Type B pancreatic cell (in vitro differentiated cells): Measurements from ENCODE around the gene GNB1. TPM values are rescaled to one million over a fixed set of nuclear protein-coding genes. Genes with fewer than 3 reads are reported as not detected.
"Not testable (repeated sequence)": the region's sequence is repeated elsewhere in the genome, so short reads cannot be mapped to it uniquely, and the experiment has no call there.

Experiments used
- DNase-seq: peaks from one replicate; pipeline ENCODE4 v3.0.0; 2021; ENCODE audit warnings: mixed read lengths; ENCODE audit not compliant: unreplicated experiment; ENCODE audit errors: extremely low spot score
- H3K27ac Mint-ChIP-seq: 2 replicates; pipeline ENCODE4 v1.8.0; 2021; ENCODE audit warnings: mild to moderate bottlenecking, mixed read lengths
- H3K27me3 Mint-ChIP-seq: 2 replicates; pipeline ENCODE4 v1.8.0; 2021; ENCODE audit warnings: mixed read lengths
- H3K36me3 Mint-ChIP-seq: 2 replicates; pipeline ENCODE4 v1.8.0; 2021; ENCODE audit warnings: mixed read lengths
- H3K4me1 Mint-ChIP-seq: one replicate; pipeline ENCODE4 v1.8.0; 2021; ENCODE audit warnings: mixed read lengths; ENCODE audit not compliant: unreplicated experiment
- H3K4me3 Mint-ChIP-seq: 2 replicates; pipeline ENCODE4 v1.8.0; 2021; ENCODE audit warnings: mild to moderate bottlenecking, mixed read lengths
- H3K9me3 Mint-ChIP-seq: 2 replicates; pipeline ENCODE4 v1.8.0; 2021; ENCODE audit warnings: mixed read lengths
- CTCF ChIP-seq: fragments of 200-600 bp; sonication (generic); conservative IDR thresholded peaks from 2 replicates; pipeline ENCODE4 v1.5.0; 2021; ENCODE audit warnings: antibody characterized with exemption, mild to moderate bottlenecking
- total RNA-seq: library from RNA; stranded (reverse); gene quantifications from 2 replicates; pipeline ENCODE4 v1.2.1, GENCODE V29; 2021; ENCODE audit warnings: low replicate concordance

Gene GNB1
- total RNA-seq, 1 donor from 2014 or later: 297 TPM

- H3K4me3 Mint-ChIP-seq: no peak overlapping the region
- H3K27me3 Mint-ChIP-seq: no peaks in the 10 kb centered on the region
- H3K4me1 Mint-ChIP-seq: no peaks in the 10 kb centered on the region
- H3K27ac Mint-ChIP-seq: no peak overlapping the region
- H3K9me3 Mint-ChIP-seq: no peaks in the 10 kb centered on the region
- TF ChIP-seq CTCF: no peak
- DNase-seq: no peak
- H3K36me3 Mint-ChIP-seq: no peaks in the 10 kb centered on the region
Observed at GRCh38 chr1:1755426-1755825, 135.5 kb downstream of the GNB1 start.

- Mint-ChIP-seq H3K27me3 (no peaks in the 10 kb centered on the region), H3K36me3 (no peaks in the 10 kb centered on the region), H3K9me3 (no peaks in the 10 kb centered on the region), H3K4me3 (no peak overlapping the region), H3K27ac (no peak overlapping the region), H3K4me1 (no peaks in the 10 kb centered on the region)
- DNase-seq: no peak
- no peak for TF ChIP-seq CTCF
Observed at GRCh38 chr1:1754051-1754815, 136.7 kb downstream of the GNB1 start.

- Mint-ChIP-seq H3K9me3 (no peaks in the 10 kb centered on the region), H3K27me3 (no peaks in the 10 kb centered on the region), H3K4me1 (peaks cover 1% of the 10 kb centered on the region), H3K27ac (no peak overlapping the region), H3K36me3 (no peaks in the 10 kb centered on the region), H3K4me3 (no peak overlapping the region)
- TF ChIP-seq CTCF: no peak
- DNase-seq: no peak
Observed at GRCh38 chr1:1753607-1754005, 137.3 kb downstream of the GNB1 start.

GRCh38 chr1:1752636-1753606 lies 138.0 kb downstream of the GNB1 start:
- TF ChIP-seq CTCF: no peak
- DNase-seq: no peak
- peaks cover 4% of the 10 kb centered on the region for H3K4me1 Mint-ChIP-seq
- no peaks in the 10 kb centered on the region for H3K36me3 Mint-ChIP-seq
- no peak overlapping the region for H3K4me3 Mint-ChIP-seq
- H3K27me3 Mint-ChIP-seq: no peaks in the 10 kb centered on the region
- no peaks in the 10 kb centered on the region for H3K9me3 Mint-ChIP-seq
- no peak overlapping the region for H3K27ac Mint-ChIP-seq

GRCh38 chr1:1752190-1752589 lies 138.7 kb downstream of the GNB1 start:
- TF ChIP-seq CTCF: no peak
- no peaks in the 10 kb centered on the region for H3K36me3 Mint-ChIP-seq
- H3K4me3 Mint-ChIP-seq: no peak overlapping the region
- H3K9me3 Mint-ChIP-seq: no peaks in the 10 kb centered on the region
- no peaks in the 10 kb centered on the region for H3K27me3 Mint-ChIP-seq
- H3K4me1 Mint-ChIP-seq: peaks cover 4% of the 10 kb centered on the region
- no peak overlapping the region for H3K27ac Mint-ChIP-seq
- no peak for DNase-seq

GRCh38 chr1:1749941-1750340 lies 140.9 kb downstream of the GNB1 start:
- not testable (repeated sequence) for DNase-seq, H3K27me3 Mint-ChIP-seq, H3K36me3 Mint-ChIP-seq, H3K4me1 Mint-ChIP-seq, H3K4me3 Mint-ChIP-seq, H3K9me3 Mint-ChIP-seq, H3K27ac Mint-ChIP-seq
